Inflammatory macrophage (primary cell): ENCODE results near the gene MTRFR.
"Not testable (repeated sequence)": the region's sequence is repeated elsewhere in the genome, so short reads cannot be mapped to it uniquely, and the experiment has no call there.

ENCODE experiments used
- DNase-seq, 2 donors: peaks; one replicate each; pipeline ENCODE4 v3.0.0-alpha.2; 2020 to 2022
- total RNA-seq, 18 experiments: gene quantifications; one replicate each; lab custom pipeline; 2026; ENCODE audit warnings: mixed read lengths in 6 of 18, inconsistent platforms in 2 of 18; lab: John Stamatoyannopoulos, UW

The MTRFR gene
- total RNA-seq: 1.3 to 7.7 (median 5.4) reads per million in 18 experiments

DNA sequence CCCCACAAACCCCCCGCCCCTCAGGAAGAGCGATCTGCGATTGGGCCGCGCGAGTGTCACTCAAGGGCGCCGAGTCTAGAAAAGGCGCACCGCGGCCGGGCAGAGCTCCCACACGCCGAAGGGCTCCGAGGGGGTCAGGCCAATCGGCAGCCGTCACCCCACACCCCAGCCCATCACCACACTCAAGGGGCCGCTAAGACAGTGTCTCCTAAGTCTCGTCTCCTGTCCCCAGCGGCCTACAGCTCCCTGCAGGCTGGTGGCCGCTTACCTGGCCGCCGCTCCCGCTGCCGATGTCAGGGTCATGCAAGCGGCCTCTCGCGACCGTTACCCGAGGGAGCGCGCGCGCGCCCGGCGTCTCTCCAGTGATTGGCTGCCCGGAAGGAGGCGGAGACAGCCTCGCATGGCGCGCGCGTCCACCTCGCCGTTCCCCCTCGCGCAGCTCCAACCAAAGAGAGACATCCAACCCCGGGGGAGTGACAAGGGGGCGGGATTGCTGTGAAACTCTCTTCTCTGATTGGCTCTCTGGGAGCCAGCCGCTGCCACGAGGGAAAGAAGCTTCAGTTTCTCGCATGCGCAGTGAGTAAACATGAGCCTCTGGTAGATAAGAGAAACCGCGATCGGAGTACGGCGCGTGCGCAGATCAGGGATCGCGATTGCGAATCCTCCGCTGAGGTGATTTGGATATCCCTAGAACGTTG, at the start of gene MTRFR, which contains the start of gene MPHOSPH9:
Gene MTRFR, plus strand, starts transcription at position 630 of the 698 bp plus-strand sequence. CDS start 20,239 bp downstream, outside the sequence.
Gene MPHOSPH9, minus strand, starts transcription at position 335 of the 698 bp plus-strand sequence. CDS start 2,777 bp downstream, outside the sequence.
- peak; percentile 100 for DNase-seq

DNA sequence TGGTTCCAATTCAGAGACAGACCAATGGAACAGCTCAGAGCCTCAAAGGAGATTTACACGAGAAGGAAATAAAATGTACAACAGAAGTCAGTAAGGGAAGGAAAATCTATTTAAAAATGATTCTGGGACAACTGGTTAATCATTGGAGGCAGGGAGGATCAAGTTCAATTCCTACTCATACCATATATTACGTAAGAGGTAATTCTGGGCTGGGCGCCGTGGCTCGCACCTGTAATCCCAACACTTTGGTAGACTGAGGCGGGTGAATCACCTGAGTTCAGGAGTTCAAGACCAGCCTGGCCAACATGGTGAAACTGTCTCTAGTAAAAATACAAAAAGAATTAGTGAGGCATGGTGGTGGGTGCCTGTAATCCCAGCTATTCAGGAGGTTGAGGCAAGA, 45.6 kb upstream of the MTRFR start:
- no peak for DNase-seq

DNA sequence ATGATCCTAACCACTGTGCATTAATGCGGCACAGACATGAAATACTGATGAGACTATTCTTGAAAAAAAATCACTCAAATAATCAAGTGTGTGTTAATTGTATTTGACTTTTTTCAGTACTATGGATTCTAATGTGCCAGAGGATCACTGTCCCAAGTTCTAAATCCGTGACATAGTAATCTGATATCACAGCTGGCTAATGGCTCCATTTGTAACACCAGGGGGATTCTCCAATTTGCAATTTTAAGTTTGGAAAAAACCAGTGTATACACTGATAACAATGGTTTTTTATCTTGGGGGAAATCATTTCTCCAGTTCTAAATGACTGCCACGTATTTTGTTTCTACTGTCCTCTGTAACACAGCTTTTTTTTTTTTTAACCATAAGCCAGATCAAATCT, 33.3 kb upstream of the MTRFR start:
- DNase-seq: no peak

DNA sequence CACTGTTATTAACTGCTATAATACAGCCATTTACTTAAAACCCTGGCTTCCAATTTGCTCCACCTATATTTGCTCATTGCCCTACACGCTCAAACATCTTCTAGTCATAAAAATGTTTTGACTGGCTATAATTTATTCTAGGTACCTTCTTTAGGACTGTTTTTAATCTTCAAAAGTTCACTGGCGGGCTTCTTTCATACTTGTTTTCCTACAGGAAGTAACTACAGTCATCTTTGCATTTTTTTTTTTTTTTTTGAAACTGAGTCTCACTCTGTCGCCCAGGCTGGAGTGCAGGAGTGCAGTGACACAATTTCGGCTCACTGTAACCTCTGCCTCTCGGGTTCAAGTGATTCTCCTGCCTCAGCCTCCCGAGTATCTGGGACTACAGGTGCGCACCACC, 32.8 kb upstream of the MTRFR start:
- no peak for DNase-seq

DNA sequence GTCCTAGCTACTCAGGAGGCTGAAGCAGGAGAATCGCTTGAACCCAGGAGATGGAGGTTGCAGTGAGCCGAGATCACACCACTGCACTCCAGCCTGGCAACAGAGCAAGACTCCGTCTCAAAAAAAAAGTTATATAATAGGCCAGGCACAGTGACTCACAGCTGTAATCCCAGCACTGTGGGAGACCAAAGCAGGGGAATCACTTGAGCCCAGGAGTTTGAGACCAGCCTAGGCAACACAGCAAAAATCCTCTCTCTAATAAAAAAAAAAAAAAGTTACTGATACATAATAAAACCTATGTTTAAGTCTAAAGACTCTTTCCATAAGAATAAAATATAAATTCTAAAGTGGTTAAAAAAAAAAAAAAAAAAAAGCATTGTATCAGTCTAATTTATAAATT, 26.4 kb upstream of the MTRFR start:
- not testable (repeated sequence) for DNase-seq

DNA sequence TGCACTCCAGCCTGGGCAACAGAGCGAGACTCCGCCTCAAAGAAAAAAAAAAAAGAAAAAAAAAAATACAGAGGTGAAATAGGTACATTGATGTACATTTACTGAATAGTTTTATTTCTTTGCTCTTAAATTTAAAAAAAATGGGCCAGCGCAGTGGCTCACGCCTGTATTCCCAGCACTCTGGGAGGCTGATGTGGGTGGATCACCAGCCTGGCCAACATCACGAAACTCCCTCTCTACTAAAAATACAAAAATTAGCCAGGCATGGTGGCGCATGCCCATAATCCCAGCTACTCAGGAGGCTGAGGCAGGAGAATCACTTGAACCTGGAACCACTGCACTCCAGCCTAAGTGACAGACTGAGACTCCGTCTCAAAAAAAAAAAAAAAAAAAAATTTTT, 25.4 kb upstream of the MTRFR start:
- not testable (repeated sequence) for DNase-seq

DNA sequence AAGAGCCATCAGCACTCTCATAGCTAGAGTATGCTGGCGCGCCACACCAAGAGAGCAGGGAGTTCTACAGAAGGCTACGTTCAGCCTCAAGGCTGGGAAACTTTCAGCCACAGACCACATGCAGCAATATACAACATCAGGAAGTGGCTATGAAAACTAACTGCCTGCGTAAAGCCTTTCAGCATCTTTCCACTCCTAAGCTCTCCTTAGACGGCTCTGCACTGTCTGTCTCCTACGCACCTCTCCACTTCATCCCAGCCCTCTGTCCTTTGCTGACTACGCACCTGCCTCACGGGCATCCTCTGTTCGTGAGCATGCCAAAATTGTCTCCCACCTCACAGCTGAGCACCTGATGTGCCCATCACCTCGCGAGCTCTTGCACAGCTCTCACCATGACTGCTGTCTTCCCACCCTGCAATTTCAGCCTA, 10.0 kb upstream of the MTRFR start:
- no peak for DNase-seq

DNA sequence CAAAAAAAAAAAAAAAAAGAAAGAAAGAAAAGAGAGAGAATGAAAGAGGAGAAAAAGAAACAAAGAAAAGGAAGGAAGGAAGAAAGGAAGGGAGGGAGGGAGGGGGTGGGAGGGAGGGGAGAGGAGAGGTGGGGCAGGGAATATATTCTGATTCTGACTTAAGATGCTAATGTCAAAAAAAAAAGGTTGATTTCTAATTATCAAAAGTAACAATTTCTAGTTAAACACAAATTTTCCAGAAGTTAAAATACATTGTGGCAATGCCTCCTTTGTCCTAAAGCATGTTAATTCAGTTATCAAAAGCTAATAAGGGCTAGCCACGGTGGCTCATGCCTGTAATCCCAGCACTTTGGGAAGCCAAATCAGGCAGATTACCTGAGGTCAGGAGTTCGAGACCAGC, 7.8 kb upstream of the MTRFR start:
- DNase-seq: no peak

DNA sequence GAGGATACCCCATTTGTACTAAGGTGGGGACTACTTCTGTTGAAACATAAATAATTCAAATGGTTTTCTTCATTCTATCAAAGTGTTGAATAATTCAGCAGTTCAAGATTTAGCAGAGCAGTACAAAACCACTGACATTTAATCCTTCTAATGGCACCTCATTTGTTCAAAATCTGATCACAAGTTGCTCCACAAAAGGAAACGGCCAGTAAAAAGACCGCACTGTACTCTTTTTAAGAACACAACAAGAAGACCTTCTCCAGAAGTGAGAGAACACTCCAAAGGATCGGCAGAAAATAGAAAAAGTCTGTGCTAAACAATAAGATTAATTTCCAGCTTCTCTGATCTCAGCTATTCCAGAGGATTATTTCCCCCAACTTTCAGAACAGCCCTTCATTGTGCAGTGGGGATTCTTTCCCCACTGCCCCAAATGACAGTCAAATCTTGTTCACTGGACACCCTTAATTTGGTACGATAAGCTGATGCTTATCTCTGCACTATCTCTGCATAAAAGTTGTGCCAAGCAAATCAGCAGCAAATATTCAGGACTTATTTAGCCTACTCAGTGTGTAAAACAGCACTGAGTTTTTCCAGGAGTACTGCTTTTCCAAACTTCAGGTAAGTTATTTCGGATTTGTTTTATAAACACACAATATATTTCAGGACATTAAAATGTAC, 5.5 kb upstream of the MTRFR start:
- no peak for DNase-seq

DNA sequence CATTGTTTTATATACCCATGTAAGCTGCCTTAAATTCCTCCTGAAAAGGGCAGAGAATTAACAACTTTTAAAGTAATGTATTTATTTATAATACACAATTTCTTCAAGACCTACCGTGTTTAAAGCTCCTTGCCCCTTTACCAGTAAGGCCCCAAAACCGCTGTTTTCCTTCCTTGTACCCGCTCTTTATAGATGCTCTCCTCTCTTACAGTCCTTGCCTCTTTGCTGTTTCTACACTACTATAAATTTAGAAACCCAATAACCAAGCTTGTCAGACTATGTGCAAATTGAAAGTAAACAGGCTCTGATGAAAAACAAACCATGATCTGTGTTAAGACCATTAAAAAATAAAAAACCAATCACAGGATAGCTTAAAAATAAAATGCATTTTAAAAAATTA, 4.2 kb upstream of the MTRFR start:
- DNase-seq: no peak

DNA sequence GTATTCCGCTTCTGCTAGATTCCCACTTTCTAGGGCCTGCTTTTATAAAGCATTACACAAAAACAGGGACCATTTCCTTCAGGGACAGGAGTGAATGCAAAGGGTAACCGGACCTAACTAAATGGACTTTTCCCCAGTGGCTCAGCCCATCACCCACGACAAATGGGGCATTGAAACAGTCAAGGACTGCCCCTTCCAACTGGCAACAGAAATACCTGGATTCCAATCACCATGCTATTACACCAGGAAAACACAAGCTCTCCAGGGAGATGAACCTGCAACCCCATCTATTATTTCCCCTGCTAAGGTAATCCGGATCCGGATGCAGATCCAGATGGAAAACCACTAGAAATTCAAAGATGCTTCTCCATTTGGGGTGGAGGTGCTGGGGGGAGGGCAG, 1.3 kb upstream of the MTRFR start:
- no peak for DNase-seq

DNA sequence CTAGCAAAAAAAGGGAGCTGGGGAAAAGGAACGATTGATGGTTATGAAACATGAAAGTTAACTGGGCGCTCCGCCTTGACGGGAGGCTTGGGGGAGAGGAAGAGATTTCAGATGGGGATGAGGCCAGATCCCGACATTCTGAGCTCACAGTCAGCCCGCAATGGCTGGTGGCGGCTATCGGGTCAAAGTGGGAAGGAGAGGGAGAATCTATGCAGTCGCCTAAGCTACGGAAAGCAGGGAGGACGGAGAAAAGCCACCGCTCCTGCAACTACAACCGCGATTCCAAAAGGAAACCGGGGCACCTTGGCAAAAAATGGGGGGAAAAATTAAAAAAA, 797 bp upstream of the MTRFR start:
- no peak for DNase-seq

DNA sequence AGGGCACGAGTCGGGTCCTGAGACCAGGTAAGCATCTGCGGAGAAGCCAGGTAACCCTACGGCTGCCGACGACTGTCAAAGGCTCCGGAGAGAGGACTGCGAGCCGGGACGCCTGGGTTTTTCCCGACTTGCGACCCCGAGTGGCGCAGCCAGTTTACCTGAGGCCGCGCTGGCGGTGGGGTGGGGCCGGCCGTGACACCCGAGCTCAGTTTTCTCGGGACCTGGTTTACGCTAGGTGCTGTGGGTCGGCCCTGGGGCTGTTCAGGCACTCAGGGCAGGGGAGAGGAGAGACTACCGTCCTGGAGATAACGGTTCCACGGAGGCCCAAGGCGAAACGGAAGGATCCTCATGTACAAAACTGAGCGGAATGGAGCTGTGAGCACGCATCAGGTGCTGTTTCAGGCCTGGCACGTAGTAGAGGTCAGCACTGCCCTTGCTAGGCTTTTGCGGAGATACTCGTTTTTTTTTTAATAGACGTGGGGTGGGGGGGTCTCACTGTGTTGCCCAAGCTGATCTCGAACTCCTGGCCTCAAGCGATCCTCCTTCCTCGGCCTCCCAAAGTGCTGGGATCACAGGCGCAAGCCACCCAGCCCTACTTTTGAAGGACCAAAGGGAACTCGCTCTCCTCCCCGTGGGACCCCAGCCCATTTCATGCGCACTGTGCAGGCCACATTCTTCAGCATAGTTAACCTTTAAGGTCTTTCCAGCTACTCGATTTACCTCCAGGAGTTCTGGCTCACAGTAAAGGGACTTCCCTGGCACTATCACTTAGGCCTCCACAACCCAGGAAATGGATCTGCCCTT, 471 bp downstream of the MTRFR start:
- DNase-seq: peak in 1 of 2 donors; percentile 18

DNA sequence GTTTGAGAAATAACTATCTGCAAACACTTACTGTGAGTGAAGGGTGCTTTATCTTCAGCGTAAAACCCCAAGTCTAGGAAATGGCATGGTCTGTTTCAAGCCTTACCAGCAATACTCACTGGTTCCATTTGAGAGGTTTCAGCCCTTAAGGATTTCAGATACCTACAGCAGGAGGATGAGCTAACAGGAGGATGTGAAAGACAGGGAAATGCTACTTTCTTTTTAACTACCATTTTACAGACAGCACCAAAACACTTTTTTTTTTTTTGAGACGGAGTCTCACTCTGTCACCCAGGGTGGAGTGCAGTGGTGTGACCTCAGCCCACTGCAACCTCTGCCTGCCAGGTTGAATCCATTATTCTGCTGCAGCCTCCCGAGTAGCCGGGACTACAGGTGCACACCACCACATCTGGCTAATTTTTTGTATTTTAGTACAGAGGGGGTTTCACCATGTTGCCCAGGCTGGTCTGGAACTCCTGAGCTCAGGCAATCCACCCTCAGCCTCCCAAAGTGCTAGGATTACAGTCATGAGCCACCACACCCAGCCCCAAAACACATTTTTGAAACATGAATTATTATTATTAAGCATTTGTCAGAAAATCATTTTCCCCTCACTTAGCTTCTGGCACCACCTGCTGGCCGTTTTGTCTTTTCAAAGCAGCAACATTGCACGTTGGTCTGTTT, 4.6 kb downstream of the MTRFR start:
- DNase-seq: peak; percentile 71

DNA sequence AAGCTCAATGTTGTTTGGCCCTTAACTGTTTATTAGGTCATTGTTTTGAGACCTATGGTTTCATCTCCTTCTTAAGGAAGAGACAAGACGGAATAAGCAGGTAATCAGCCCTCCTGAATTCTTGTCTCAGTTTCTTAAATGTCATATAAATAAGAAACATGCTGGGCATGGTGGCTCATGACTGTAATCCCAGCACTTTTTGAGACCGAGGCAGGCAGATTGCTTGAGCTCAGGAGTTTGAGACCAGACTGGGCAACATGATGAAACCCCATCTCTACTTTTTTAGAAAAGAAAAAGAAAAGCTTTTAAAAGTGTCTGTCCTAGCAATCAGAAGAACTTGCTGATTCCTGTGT, 5.1 kb downstream of the MTRFR start:
- no peak for DNase-seq

DNA sequence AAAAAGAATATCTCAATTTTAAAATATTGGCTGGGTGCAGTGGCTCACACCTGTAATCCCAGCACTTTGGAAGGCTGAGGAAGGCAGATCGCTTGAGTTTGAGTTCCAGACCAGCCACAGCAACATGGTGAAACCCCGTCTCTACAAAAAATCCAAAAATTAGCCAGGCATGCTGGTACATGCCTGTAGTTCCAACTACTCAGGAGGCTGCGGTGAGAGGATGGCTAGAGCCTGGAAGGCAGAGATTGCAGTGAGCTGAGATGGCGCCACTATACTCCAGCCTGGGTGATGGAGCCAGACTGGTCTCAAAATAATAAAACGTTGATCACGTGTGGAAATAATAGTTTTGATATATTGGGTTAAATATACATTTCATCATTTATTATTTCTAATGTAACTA, 5.7 kb downstream of the MTRFR start:
- no peak for DNase-seq

DNA sequence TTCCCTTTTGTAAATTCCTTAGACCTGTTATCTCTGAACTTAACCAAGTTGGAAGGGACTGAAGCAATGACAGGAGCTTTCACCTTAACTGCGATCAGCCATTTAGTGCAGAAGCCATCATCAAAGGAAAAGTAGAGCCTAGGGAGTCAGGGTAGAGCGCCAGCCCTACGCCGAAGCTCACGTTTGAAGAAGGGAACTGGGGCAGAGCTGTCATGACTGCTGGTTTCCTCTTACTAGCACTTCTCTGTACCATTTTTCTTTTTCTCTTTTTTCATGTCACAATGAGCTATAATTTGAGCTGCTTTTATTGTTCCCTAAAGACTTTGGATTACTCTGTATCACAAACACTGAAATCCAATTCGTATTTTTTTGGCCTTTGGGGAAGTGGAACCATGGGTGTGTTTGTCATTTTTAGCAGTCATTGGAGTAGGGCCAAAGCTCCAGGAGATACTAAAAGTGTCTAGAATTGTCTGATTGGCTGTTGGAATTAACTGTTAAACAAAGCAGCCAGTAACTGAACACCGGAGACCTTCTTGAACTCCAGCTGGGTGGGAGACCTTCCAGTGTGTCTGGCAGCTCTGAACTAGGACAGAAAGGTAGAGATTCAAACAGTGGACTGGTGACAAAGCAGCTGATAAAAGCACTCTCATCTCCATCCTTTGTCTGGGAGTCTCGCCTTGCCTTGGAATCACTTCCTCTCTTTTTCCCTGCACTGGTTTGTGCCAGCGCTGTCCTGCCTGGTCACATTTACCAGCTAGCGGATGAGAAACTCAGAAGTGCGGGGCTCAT, 9.1 kb downstream of the MTRFR start:
- DNase-seq: peak; percentile 21 to 54

DNA sequence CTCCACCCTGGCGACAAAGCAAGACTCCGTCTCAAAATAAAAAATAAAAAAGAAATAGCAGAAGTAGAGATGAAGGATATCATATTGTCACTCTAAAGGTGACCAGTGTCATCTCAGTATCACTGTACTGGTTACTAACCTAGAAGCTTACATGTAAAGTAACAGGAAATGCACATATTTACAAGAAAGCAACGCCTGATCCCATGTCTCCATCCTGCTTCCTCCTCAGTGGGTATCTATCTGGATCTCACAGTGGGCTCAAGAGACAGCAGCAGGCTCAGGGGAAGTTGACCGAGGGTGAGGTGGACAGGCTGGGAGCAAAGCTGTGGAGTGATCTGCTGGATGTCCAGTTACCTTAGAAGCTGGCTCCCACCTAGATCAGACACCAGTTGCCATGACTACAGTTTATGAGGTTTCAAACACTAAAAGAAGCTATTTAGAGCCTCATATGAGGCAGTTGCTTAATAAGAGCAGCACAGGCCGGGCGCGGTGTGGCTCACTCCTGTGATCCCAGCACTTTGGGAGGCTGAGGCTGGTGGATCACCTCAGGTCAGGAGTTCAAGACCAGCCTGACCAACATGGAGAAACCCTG, 10.5 kb downstream of the MTRFR start:
- no peak for DNase-seq

DNA sequence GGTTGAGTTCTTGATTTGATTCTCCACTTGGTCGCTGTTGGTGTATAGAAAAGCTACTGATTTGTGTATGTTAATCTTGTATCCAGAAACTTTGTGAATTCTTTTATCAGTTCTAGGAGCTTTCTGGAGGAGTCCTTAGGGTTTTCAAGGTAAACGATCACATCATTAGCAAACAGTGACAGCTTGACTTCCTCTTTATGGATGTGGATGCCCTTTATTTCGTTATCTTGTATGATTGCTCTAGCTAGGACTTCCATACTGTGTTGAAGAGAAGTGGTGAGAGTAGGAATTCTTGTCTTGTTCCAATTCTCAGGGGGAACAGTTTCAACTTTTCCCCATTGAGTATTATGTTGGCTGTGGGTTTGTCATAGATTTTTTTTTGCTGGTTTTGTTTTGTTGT, 12.4 kb downstream of the MTRFR start:
- no peak for DNase-seq

DNA sequence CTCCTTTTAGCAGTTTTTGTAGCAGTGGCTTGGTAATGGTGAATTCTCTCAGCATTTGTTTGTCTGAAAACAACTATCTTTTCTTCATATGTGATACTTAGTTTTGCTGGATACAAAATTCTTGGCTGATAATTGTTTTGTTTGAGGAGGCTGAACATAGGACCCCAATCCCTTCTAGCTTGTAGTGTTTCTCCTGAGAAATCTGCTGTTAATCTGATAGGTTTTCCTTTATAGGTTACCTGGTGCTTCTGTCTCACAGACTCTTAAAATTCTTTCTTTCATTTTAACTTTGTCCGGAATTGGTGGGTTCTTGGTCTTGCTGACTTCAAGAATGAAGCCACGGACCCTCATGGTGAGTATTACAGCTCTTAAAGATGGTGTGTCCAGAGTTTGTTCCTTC, 14.9 kb downstream of the MTRFR start:
- not testable (repeated sequence) for DNase-seq

DNA sequence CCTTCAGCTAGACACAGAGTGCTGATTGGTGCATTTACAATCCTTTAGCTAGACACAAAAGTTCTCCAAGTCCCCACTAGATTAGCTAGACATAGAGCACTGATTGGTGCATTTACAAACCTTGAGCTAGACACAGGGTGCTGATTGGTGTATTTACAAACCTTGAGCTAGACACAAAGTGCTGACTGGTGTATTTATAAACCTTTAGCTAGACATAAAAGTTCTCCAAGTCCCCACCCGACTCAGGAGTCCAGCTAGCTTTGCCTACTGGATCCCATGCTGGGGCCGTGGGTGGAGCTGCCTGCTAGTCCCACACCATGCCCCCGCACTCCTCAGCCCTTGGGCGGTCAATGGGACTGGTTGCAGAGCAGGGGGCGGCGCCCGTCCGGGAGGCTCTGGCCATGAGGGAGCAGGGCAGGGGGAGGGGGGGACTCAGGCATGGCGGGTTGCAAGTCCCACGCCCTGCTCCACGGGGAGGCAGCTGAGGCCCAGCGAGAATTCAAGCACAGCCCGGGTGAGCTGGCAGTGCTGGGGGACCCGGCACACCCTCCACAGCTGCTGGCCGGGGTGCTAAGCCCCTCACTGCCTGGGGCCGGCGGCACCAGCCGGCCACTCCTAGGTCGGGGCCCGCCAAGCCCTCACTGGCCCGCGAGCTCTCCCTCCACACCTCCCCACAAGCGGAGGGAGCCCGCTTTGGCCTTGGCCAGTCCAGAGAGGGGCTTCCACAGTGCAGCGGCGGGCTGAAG, 15.9 kb downstream of the MTRFR start:
- DNase-seq: not testable (repeated sequence)
